Panc1 (cell line): ENCODE results near the gene LENEP. TPM values are rescaled to one million over a fixed set of nuclear protein-coding genes. Genes with fewer than 3 reads are reported as not detected.

ENCODE experiments used
- ATAC-seq: fragments of 200-7000 bp; cut with Tn5 transposase; 2 replicates; pipeline ENCODE4 v1.9.1; 2020; ENCODE audit warnings: mild to moderate bottlenecking, moderate library complexity
- BruUV-seq: library from RNA; stranded (reverse); fragments of 400-500 nt; replicated peaks from 2 replicates; lab custom pipeline; 2021; lab: Mats Ljungman, UMichigan
- CTCF ChIA-PET: fragments of 300-600 bp; sonication (Branson Sonifier 250); formaldehyde crosslinking; loops from one replicate; lab custom pipeline; 2022; ENCODE audit warnings: antibody characterized with exemption; lab: Charles Lee
- POLR2A ChIA-PET: fragments of 300-600 bp; sonication (Branson Sonifier 250); formaldehyde crosslinking; loops from one replicate; lab custom pipeline; 2022; ENCODE audit warnings: antibody characterized with exemption; lab: Charles Lee
- DNase-seq: peaks from one replicate; pipeline ENCODE4 v3.0.0-alpha.2; 2010; ENCODE audit warnings: low read depth, low spot score
- H3K27ac ChIP-seq: 2 replicates; pipeline ENCODE4 v1.5.1; 2011; ENCODE audit warnings: mild to moderate bottlenecking, low read length, inconsistent platforms
- H3K27me3 ChIP-seq: fragments of 200-500 bp; sonication (Bioruptor generic); 2 replicates; pipeline ENCODE4 v1.6.0; 2014; ENCODE audit warnings: low read length, inconsistent platforms; ENCODE audit not compliant: control insufficient read depth, insufficient read depth
- H3K36me3 ChIP-seq: fragments of 200-500 bp; sonication (Bioruptor generic); 2 replicates; pipeline ENCODE4 v1.5.1; 2014; ENCODE audit warnings: inconsistent platforms, mild to moderate bottlenecking, low read length, moderate library complexity; ENCODE audit not compliant: control insufficient read depth, insufficient read depth
- H3K4me1 ChIP-seq: 2 replicates; pipeline ENCODE4 v1.5.1; 2011; ENCODE audit warnings: inconsistent platforms, mild to moderate bottlenecking, low read length, moderate library complexity; ENCODE audit not compliant: control insufficient read depth, insufficient read depth
- H3K4me3 ChIP-seq, 2 experiments: 2 replicates each; pipeline ENCODE4 v1.5.1; 2011 to 2012; ENCODE audit warnings: low read depth in 2 of 2, low read length in 2 of 2, mild to moderate bottlenecking in 2 of 2, inconsistent platforms in 1 of 2, moderate library complexity in 1 of 2
- H3K9me3 ChIP-seq: fragments of 200-500 bp; sonication (Bioruptor generic); 2 replicates; pipeline ENCODE4 v1.5.1; 2014; ENCODE audit warnings: low read depth, mild to moderate bottlenecking, inconsistent platforms, low read length, moderate library complexity; ENCODE audit not compliant: control insufficient read depth, insufficient read depth
- CTCF ChIP-seq: fragments of 450-650 bp; IDR thresholded peaks from 2 replicates; pipeline ENCODE4 v1.5.1; 2017; ENCODE audit warnings: mild to moderate bottlenecking
- POLR2AphosphoS5 ChIP-seq: IDR thresholded peaks from 2 replicates; pipeline ENCODE4 v1.6.1; 2012; ENCODE audit warnings: mild to moderate bottlenecking, low read depth, low read length, moderate library complexity
- REST ChIP-seq, 2 experiments: IDR thresholded peaks; 2 replicates each; pipeline ENCODE4 v1.6.1; 2011 to 2012; ENCODE audit warnings: low read depth in 2 of 2, control low read depth in 1 of 2, low read length in 1 of 2, mild to moderate bottlenecking in 1 of 2, moderate library complexity in 1 of 2; ENCODE audit not compliant: insufficient read depth in 1 of 2
- SIN3A ChIP-seq: IDR thresholded peaks from 2 replicates; pipeline ENCODE4 v1.6.1; 2012; ENCODE audit warnings: low read depth, mild to moderate bottlenecking, low read length, moderate library complexity, borderline replicate concordance; ENCODE audit not compliant: insufficient read depth
- TCF7L2 ChIP-seq: IDR thresholded peaks from 2 replicates; pipeline ENCODE4 v1.6.1; 2011; ENCODE audit warnings: mild to moderate bottlenecking, low read depth, low read length, inconsistent platforms
- in situ Hi-C: cut with HindIII; loops from 2 replicates; pipeline ENCODE4 v1.10.0; 2016; ENCODE audit warnings: low sequenced_read_pairs, low pct_unique_long_range_greater_than_20kb
- intact Hi-C: fragments of 100-400 bp; cut with micrococcal nuclease; formaldehyde crosslinking; loops from one replicate; pipeline ENCODE4 v1.10.0; 2022; ENCODE audit not compliant: unreplicated experiment
- total RNA-seq: library from RNA; stranded (reverse); gene quantifications from one replicate; pipeline ENCODE4 v1.2.1, GENCODE V29; 2021; ENCODE audit not compliant: unreplicated experiment

LENEP gene
- total RNA-seq, 1 experiment from 2014 or later = 0.67 TPM

- BruUV-seq = no TSS peak
- no peak for TF ChIP-seq TCF7L2
- no peak for TF ChIP-seq REST (IDR thresholded peaks at IDR 0.05; ENCODE audit: insufficient read depth in 1 of 2, low read depth in 2 of 2, low read length in 1 of 2)
- TF ChIP-seq POLR2AphosphoS5 = no peak
- no peaks in the 10 kb centered on the region for H3K27me3 ChIP-seq
- no peaks in the 10 kb centered on the region for H3K36me3 ChIP-seq
- ATAC-seq = no peak
- ChIA-PET CTCF (no interaction called here), POLR2A (no interaction called here)
- no peaks in the 10 kb centered on the region for H3K4me1 ChIP-seq
- H3K4me3 ChIP-seq = no peak overlapping the region
- no peaks in the 10 kb centered on the region for H3K9me3 ChIP-seq
- no peak overlapping the region for H3K27ac ChIP-seq
- in situ Hi-C loops = no loop called here
- intact Hi-C loops = no loop called here
- DNase-seq = no peak
Observed at GRCh38 chr1:155026588-155026987, 33.2 kb downstream of the LENEP start.

DNA sequence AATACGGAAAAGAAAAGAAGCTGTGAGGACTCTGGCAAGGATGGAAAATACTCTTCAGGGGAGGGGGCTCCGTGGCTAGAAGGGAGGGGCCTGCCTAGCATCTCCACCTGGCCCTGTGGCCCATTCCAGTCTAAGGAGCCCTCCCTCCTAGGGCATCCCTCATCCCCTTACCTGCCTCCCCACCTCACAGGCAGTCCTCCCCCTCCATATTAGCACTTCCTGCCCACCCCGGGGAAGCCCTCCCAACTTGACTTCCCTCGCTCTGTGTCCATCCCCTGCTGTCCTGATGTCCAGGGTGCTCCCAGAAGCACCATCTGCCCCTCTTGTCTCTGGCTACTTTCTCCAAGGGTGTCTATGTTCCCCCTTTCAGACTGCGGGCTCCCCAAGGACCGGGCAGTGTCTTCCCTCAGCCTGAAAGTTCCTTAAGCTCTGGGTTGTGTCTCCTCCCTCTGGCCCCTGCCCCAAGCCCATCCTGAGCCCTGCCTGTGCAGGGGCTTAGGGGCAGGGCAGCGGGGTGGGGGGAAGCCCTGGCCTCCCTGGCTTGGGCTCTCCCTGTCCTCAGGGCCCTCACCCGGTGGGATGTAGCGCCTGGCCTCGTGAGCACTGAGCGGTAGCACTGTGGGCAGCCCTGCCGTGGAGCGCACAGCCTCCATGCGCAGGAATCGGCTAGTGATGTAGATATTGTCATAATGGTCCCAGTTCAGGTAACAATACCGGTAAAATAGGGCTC is 36.3 kb downstream of the LENEP start:
- in situ Hi-C loops (no loop called here), intact Hi-C loops (no loop called here)
- Histone ChIP-seq H3K27ac (no peak overlapping the region), H3K9me3 (no peaks in the 10 kb centered on the region), H3K36me3 (no peaks in the 10 kb centered on the region), H3K27me3 (no peaks in the 10 kb centered on the region), H3K4me3 (no peak overlapping the region), H3K4me1 (no peaks in the 10 kb centered on the region)
- ChIA-PET CTCF (interaction anchor here (0.7 kb wide), 1 partner anchor 288 kb away, joined by 3 read pairs; no protein-coding TSS in a partner anchor), POLR2A (no interaction called here)
- TF ChIP-seq REST (IDR thresholded peaks at IDR 0.05; ENCODE audit: insufficient read depth in 1 of 2, low read depth in 2 of 2, low read length in 1 of 2) (no peak), POLR2AphosphoS5 (no peak), SIN3A (no peak), CTCF (no peak), TCF7L2 (no peak)
- ATAC-seq (no peak), DNase-seq (no peak)
- BruUV-seq = no TSS peak
